GM19328 (cell line): ENCODE results near the gene SCFD2.
"Not testable (repeated sequence)": the region's sequence is repeated elsewhere in the genome, so short reads cannot be mapped to it uniquely, and the experiment has no call there.

Experiments
- ATAC-seq: cut with Tn5 transposase; IDR thresholded peaks from one replicate; pipeline ENCODE4 v1.9.1; 2021; ENCODE audit warnings: mild to moderate bottlenecking, moderate library complexity; ENCODE audit not compliant: unreplicated experiment

Gene SCFD2

GRCh38 chr4:53194727-53195126 lies 171.1 kb downstream of the SCFD2 start:
- no peak for ATAC-seq

GRCh38 chr4:53193111-53193510 lies 172.8 kb downstream of the SCFD2 start:
- ATAC-seq = no peak

- ATAC-seq = no peak
Observed at GRCh38 chr4:53192496-53192895, 173.4 kb downstream of the SCFD2 start.

GRCh38 chr4:53191997-53192396 lies 173.9 kb downstream of the SCFD2 start:
- no peak for ATAC-seq

GRCh38 chr4:53189011-53189410 lies 176.8 kb downstream of the SCFD2 start:
- ATAC-seq = no peak

GRCh38 chr4:53186714-53187358 lies 179.0 kb downstream of the SCFD2 start:
- ATAC-seq = no peak

GRCh38 chr4:53185869-53186585 lies 179.8 kb downstream of the SCFD2 start:
- no peak for ATAC-seq

GRCh38 chr4:53183754-53184153 lies 182.1 kb downstream of the SCFD2 start:
- ATAC-seq = no peak

GRCh38 chr4:53177751-53178150 lies 188.1 kb downstream of the SCFD2 start:
- not testable (repeated sequence) for ATAC-seq

- no peak for ATAC-seq
Observed at GRCh38 chr4:53175640-53176039, 190.2 kb downstream of the SCFD2 start.

GRCh38 chr4:53174823-53175222 lies 191.0 kb downstream of the SCFD2 start:
- no peak for ATAC-seq

GRCh38 chr4:53173576-53173975 lies 192.3 kb downstream of the SCFD2 start:
- no peak for ATAC-seq

- no peak for ATAC-seq
Observed at GRCh38 chr4:53171797-53172196, 194.1 kb downstream of the SCFD2 start.

- no peak for ATAC-seq
Observed at GRCh38 chr4:53169695-53170617, 195.9 kb downstream of the SCFD2 start.

GRCh38 chr4:53168228-53168627 lies 197.6 kb downstream of the SCFD2 start:
- ATAC-seq = no peak

- ATAC-seq = no peak
Observed at GRCh38 chr4:53162969-53163368, 202.9 kb downstream of the SCFD2 start.

GRCh38 chr4:53161787-53162433 lies 204.0 kb downstream of the SCFD2 start:
- ATAC-seq = no peak

- ATAC-seq = no peak
Observed at GRCh38 chr4:53161051-53161786, 204.6 kb downstream of the SCFD2 start.

- ATAC-seq = no peak
Observed at GRCh38 chr4:53156896-53157295, 209.0 kb downstream of the SCFD2 start.

GRCh38 chr4:53152467-53152866 lies 213.4 kb downstream of the SCFD2 start:
- no peak for ATAC-seq

GRCh38 chr4:53151489-53151788 lies 214.4 kb downstream of the SCFD2 start:
- no peak for ATAC-seq
